NCI-H2227 treated with DMSO at 0.1 percent for 48 hours (cell line): ENCODE measurements around the gene EMD.
"Not testable (repeated sequence)": the region's sequence is repeated elsewhere in the genome, so short reads cannot be mapped to it uniquely, and the experiment has no call there.

Experiments used
- DNase-seq: peaks from one replicate; lab custom pipeline; 2025; lab: John Stamatoyannopoulos, UW

EMD gene

DNA sequence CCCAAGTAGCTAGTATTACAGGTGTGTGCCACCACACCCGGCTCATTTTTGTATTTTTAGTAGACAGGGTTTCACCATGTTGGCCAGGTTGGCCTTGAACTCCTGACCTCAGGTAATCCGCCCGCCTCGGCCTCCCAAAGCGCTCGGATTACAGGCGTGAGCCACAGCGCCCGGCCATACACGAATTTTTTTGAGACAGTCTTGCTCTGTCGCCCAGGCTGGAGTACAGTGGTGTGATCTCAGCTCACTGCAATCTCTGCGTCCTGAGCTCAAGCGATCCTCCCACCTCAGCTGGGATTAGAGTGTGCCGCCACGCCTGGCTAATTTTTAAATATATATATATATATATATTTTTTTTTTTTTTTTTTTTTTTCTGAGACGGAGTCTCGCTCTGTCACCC is 17.3 kb downstream of the EMD start:
- not testable (repeated sequence) for DNase-seq

DNA sequence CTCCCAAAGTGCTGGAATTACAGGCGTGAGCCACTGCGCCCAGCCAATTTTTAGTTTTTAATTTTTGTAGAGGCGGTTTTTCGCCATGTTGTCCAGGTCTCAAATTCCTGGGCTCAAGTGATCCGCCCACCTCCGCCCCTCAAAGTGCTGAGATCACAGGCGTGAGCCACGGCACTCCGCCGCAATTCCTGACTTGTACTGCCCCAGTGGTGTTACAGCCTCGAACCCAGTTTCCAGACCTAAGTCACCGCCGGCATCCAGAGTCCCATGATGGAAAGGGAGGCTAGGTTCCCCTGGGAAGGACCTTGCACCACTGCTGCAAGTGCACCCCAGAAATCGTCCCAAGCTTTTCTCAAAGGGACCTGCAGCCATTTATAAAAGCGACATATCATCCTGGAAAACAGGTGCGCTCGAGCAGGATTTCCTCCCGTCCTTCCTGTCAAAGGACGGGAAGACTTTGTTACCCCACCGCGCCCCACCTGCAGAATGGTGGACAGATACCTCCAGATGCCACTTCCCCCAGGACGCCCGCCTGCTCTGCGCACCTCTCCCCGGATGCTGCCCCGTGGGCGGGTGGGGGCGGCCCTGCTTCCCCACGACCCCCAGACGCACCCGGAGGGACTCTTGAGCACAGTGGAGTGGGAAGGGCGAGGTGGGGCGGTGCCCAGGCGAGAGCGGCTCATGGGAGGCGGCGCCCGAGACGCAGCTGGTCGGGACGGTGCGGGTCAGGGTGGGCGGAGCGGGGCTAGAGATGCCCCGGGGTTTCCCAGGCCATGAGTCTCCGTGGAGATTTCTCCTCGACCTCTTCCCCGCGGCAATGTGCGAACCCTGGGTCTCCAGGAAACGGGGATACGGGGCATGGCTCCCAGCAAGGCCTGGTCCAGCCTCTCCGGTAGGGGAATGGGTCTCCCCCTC is 18.1 kb downstream of the EMD start:
- peak; percentile 62 for DNase-seq

DNA sequence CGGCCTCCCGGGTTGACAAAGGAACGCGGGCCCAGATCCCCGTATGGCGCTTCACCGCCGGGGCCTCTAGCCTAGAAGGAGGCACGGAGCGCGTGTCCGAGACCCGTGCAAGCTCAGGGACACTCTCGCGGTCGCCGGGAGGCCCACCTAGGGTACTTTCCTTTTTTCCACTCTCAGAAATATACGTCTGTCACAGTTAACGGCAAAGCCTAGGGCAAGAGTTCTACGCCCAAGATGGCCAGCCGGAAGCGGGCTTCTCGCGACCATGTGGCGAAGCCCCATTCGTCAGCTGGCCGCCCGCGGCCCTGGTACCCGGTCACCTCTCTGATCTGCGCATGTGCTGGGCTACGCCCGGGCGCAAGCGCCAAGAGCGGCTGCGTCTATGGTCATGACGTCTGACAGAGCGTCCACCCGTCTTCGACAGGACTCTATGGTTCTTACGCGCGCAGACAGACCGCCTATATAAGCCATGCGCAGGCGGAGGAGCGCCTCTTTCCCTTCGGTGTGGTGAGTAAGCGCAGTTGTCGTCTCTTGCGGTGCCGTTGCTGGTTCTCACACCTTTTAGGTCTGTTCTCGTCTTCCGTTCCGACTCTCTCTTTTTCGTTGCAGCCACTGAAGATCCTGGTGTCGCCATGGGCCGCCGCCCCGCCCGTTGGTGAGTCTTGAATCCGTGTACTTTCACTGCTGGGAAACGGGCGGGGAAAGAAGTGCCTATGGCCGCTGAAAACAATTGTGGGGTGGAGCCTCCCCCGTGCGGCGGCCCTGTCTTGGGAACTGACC is 19.0 kb downstream of the EMD start, which contains the start of gene RPL10:
Gene RPL10 (plus strand): TSS at position 490 of the 780 bp plus-strand sequence. CDS start 143 bp downstream, at position 633.
- peak; percentile 95 for DNase-seq

DNA sequence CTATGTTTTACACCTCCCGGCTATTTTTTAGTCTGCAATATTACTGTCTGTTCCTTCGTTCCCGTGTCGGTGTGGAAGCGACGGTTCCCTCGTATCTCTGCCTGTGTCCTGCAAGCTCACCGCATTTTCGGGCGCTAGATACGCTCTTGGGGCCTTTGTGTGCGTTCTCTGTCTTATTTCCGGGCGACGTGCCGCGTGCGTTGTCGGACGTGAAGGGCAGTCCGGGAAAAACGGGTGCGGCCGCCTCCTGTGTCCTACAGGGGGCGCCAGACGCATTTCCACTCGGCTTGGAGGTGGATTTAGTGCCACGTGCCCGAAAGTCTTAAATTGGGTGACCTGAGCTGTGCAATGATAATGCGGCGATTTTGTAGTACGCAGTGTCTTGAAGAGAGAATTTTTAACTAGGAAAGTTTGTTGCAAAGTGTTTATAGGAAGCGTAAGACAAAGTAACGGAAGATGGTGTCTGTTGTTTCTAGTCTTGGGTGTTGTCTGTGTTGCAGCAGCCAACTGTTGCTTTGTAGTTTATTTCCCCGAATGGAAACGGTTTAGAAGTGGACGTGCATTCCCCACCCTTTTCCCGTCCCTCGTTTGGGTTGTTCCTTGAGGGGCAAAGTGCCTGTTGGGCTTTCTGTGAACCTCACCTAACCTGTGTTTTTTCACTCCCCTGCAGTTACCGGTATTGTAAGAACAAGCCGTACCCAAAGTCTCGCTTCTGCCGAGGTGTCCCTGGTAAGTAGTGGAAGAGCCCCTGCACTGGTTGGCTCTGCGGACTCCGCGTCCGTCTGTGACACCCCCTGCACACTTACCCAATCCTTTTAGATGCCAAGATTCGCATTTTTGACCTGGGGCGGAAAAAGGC is 19.8 kb downstream of the EMD start:
- DNase-seq, result peak; percentile 65

DNA sequence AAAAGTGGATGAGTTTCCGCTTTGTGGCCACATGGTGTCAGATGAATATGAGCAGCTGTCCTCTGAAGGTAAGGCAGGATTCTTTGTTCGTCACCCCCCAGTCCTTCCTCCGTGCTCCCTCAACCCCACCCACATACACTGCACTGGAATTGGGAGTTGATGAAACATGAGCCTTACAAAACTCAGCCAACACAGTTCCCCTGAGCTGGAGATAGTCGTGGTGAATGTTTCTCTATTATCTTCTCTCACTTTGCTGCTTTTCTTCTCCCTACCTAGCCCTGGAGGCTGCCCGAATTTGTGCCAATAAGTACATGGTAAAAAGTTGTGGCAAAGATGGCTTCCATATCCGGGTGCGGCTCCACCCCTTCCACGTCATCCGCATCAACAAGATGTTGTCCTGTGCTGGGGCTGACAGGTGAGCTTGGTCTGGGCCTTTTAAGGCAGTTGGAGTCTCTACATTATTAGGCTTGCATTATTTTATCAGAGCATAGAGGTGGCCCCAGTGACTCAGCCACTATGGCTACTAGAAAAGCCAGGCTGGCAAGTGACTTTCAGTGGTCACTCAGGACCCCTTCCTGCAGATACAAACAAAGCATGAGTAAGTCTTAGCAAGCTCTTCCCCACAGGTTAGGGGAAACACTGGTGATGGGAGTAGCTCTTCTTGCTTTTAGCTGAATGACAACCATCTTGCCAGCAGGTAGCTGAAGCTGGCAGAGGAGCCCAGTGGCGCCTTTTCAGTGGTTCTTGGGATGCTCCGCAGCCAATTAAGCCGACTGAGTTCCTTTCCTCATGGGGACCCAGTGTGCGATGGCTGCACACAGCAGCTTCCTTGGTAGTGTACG is 20.7 kb downstream of the EMD start:
- DNase-seq, result no peak

DNA sequence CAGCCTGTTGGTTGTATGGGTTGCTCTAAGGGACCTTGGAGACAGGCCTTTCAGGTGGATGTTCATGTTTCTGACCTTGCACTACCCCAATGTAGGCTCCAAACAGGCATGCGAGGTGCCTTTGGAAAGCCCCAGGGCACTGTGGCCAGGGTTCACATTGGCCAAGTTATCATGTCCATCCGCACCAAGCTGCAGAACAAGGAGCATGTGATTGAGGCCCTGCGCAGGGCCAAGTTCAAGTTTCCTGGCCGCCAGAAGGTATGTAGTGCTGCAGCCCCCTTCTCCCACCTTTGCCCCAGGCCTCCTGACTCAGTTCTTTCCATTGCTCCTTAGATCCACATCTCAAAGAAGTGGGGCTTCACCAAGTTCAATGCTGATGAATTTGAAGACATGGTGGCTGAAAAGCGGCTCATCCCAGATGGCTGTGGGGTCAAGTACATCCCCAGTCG is 21.3 kb downstream of the EMD start:
- DNase-seq, result not testable (repeated sequence)

DNA sequence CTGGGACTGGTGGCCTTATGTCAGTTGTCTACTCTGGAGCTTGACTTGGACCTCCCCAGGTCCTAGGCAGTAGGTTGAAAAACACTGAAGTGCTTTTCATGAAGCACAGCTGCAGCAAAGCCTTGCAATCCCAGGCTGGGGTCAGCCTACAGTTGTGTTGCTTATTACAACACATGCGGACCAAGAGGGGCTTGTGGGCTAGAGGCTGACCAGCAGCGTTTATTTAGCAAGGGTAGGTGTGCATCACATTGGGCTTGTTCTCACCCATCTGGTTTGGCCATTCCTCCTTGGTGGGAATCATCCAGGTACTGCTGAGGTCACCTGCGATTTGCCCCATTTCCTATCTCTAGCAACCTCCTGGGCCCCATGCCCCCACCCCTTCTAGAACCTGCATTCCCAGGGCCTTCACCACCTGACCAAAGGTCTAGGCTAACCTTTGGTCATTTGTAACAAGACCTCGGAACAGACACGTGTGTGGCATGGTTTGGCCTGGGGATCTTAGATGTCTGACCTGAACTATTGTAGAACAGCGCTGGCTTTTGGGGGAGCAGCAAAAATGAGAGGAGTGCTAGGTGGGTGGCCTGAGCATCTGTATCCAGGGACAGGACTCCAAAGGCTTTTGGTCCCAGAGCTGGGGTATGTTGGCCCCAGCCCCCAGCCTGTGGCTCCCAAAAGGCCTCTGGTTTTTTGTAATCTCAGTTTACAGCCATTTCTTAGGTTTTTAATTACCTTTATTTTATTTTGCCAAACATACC is 22.1 kb downstream of the EMD start:
- DNase-seq, result no peak

DNA sequence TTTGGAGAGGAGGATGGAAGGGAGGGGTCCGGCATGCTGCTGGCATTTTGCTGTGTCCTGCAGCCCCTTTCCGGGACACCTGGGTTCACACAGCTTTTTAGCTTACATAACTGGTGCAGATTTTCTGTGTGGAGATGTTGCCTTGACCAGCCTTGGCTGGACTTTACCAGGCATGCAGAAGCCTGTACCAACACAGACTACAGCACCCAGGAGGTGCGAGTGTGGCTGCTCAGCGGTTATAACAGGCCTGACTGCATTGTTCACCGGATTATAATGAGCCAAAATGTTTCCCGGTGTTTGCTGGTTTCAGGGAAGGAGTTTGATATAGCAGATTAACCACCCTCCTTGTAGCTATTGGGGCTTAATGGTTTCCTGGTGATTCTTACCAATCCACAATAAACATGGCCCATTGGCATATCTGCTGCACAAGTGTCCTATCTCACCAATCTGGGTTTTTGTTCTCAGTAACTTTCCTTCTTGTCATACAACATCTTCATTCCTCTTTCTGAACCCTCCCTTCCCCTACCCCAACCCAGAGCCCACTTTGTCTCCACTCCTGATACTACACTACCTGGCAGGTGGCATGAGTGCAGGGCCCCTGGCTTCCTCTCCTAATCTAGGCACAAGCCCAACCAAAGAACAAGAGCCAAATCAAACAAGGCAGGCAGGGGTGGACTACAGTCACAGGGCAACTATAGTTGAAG is 23.0 kb downstream of the EMD start:
- no peak for DNase-seq

DNA sequence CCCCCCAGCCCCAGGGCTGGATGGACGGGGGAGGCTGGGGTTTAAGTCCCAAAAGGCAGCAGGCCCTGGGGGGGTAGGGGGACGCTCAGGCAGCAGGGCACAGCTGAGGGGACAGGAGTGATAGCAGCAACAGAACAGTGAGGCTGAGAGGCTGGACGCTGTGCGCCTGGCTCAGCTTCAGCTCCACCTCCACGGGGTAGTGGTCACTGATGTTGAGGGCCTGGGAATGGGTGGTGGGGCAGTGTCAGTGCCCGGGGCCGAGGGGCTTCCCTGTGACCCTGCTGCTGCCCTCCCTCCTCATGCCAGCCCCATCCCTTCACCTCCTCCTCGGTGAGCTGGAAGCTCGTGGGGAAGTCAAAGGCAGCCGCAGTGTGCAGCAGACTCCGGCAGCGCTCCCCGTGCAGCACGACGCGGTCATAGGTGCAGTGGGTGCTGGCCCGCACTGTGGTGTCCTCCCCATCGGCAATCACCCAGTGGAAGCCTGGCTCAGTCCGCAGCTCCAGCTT is 23.6 kb downstream of the EMD start:
- no peak for DNase-seq

DNA sequence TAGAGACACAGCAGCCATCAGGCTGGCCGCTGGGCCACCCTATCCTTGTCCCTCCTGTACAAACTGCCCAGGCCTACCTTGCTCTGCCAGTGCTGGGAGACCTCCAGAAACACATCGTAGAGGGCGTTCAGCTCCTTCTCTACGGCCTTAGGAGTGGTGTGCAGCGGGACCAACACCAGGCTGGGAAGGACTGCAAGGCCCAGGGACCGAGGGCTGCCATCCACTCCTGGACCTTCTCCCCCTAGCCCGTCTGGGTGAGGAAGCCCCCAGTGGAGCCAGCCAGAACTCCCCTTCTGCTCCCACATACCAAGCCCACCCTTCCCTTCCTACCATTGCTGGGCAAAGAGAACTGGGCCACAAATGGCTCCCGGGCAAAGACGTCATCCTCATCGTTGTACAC is 24.1 kb downstream of the EMD start:
- DNase-seq, result no peak

DNA sequence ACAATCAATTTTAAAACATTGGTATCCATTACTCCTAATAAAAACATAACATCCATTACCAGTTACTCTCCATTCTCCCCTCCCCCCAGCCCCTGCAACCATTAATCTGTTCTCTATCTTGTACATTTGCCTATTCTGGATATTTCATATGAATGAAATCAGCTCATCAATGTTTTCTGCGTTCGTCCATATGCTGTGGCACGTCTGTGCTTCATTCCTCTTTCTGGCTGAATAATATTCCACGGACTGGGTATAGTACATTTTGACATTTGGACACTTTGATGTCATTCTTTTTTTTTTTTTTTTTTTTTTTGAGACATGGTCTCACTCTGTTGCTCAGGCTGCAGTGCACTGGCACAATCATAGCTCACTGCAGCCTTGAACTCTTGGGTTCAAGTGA is 24.8 kb downstream of the EMD start:
- no peak for DNase-seq

DNA sequence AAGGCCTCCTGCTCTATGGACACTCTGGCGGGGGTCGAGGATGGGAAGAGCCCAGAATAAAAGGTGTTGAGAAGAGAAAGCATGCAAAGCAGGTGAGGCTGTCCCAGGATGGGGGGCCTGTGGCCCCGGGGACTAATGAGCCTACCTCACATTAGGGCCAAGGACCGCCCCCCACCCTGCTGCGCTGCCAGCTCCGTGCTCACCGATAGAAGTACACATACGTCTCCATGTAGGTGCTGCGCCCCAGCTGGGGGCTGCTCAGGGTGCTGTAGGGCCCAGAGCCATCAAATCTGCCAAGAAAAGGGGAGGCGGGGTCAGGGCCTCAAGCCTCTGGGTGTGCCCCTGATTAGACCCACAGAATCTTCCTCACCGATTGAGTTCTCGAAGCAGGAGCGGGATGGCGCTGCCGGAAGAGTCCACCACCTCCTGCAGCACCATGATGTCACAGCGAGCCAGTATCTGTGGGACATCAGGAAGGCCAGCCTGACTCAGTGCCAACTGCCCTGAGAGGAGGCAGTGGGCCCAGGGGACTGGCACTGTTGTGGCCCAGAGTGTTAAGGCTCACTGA is 25.6 kb downstream of the EMD start:
- DNase-seq, result no peak

DNA sequence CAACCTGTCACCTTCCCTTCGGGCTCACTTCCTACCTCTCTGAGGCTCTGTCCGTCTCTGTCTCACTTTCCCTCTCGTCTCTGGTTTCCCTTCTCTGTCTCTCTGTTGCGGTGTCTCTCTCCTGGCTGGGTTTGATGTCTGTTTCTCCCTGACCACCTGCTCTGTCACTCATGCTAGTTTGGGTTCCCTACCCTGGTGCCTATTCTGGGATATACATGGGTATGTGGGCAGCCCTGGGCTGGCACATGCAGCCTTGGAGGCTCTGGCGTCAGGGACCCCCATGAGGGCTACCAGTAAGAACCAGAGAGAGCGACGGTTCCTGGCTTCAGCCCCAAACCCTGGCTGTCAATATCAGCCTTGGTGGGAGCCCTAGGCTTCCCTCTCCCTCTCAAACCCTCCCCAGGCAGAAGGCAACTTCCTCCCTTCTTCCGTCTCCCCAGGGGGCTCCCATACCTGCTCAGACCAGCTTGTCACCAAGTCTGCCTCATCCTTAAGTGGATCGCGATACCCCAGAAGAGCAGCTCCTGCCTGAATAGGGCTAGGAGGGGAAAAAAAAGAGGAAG is 29.6 kb downstream of the EMD start:
- no peak for DNase-seq

DNA sequence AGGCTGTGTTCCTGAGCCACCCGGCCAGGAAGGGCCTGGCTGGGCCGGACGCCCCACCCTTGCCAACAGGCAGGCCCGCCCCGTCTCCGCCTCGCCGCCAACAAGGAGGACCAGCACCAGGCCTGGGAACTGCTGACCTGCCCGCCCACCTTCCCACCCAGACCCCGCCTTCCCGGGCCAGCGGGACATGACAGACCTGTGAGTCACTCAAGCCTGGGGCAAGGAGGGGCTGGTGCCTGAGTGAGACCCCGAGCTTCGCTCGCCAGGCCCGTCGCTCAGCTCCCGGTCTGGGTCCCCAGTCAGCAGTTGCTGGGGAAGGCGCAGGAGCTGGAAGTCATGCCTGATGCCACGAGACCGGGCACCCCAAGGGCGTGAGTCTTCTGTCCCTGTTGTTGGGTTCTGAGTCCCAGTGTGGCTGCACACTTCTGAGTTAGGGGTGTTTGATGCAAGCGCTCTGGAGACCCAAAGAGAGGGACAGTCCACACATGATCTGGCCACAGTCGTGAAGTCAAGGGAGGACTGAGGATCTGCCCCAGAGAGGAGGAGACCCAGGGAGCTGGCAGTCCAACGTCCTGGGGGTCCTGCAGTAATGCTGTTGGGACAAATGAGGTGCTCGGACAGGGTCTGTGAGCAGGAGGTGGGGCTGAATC is 30.3 kb downstream of the EMD start, which contains the start of gene DNASE1L1:
Gene DNASE1L1 (minus strand): TSS at position 33 of the 650 bp plus-strand sequence. CDS start 3,686 bp downstream, outside the sequence.
- DNase-seq, result no peak

DNA sequence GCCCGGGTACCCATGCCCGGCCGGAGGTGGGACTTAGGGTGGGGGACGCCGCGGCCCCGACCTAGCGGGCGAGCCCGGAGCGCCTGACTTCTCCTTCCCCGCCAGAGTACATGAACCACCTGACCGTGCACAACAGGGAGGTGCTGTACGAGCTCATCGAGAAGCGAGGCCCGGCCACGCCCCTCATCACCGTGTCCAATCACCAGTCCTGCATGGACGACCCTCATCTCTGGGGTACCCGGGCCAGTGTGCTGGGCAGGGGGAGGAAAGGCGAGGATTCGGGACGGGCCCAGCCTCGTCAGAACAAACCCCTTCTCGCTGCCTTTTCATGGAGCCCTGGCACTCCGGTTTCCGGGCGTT is 32.9 kb downstream of the EMD start:
- DNase-seq, result peak; percentile 9

DNA sequence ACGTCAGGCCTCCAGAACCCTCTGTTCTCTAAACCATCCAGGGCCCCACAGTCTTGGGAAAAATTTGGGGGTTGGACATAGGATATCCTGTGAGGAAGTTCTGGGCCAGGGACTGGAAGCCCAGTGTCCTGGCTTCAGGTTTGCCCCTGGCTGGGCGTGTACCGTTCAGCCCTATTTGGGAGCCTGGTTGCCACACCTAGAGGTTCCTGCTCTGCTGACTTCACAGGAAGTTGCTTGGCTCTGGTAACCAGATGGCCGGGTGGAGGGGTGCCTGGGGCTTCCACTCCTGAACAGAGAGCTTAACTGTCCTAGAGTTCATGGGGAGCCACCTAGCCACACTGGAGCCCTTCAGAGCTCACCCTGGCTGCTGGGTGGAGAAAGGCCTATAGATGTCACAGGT is 33.4 kb downstream of the EMD start:
- no peak for DNase-seq

DNA sequence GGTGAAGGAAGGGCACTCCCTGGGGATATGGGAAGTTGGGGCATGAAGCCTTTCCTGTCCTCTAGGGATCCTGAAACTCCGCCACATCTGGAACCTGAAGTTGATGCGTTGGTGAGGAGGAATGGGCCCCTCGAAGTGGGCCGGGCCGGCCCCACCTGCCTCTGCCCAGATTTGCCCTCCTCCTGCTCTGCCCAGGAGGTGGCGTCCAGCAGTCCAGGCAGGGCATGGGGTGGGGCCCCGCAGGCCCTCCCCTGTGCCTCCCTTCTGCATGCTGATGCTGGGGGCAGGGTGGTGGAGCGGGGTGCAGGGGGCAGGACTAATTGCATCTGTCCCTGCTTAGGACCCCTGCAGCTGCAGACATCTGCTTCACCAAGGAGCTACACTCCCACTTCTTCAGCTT is 34.0 kb downstream of the EMD start:
- DNase-seq, result no peak

DNA sequence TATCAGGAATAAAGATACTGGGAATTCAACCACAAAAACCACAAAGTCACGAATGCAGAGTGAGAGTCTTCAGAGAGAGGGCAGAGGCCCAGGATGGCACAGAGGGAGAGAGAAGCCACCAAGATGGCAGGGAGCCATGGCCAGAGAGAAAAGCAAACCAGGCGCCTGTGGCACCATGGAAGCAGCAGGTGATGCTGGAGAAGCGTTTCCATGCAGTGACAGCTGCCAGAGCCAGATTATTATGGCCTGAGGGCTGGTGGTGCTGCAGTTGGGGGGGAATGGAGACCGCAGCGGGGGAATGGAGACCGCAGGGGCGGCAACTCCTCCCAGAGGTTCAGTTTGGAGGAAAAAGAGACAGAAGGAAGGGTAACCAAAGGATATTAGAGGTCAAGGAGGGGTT is 38.1 kb downstream of the EMD start:
- peak; percentile 24 for DNase-seq
